MCF 10A (cell line): ENCODE results near the gene FER. TPM values are rescaled to one million over a fixed set of nuclear protein-coding genes. Genes with fewer than 3 reads are reported as not detected.

Experiments used
- BruUV-seq: library from RNA; stranded (reverse); fragments of 400-500 nt; replicated peaks from 2 replicates; lab custom pipeline; 2021; lab: Mats Ljungman, UMichigan
- CTCF ChIA-PET: fragments of 300-600 bp; sonication (Branson Sonifier 250); formaldehyde crosslinking; extraction: SDS; loops from one replicate; lab custom pipeline; 2021; ENCODE audit warnings: antibody characterized with exemption, inconsistent platforms; lab: Yijun Ruan, JAX
- POLR2A ChIA-PET: fragments of 300-600, 350-650 bp; sonication (Branson Sonifier 250); formaldehyde crosslinking; extraction: SDS; loops from one replicate; lab custom pipeline; 2020; ENCODE audit warnings: antibody characterized with exemption, inconsistent platforms; lab: Yijun Ruan, JAX
- DNase-seq: peaks from one replicate; pipeline ENCODE4 v3.0.0-alpha.2; 2018; ENCODE audit not compliant: unreplicated experiment
- H3K27ac Mint-ChIP-seq: one replicate; pipeline ENCODE4 v1.8.0; 2022; ENCODE audit warnings: mild to moderate bottlenecking, low read depth, mixed read lengths; ENCODE audit not compliant: unreplicated experiment
- H3K27me3 Mint-ChIP-seq: one replicate; pipeline ENCODE4 v1.8.0; 2022; ENCODE audit warnings: mixed read lengths; ENCODE audit not compliant: insufficient read depth, unreplicated experiment
- H3K36me3 Mint-ChIP-seq: one replicate; pipeline ENCODE4 v1.8.0; 2022; ENCODE audit warnings: mild to moderate bottlenecking, moderate library complexity, mixed read lengths; ENCODE audit not compliant: insufficient read depth, unreplicated experiment
- H3K4me1 Mint-ChIP-seq: one replicate; pipeline ENCODE4 v1.8.0; 2022; ENCODE audit warnings: mixed read lengths; ENCODE audit not compliant: insufficient read depth, unreplicated experiment
- H3K4me3 Mint-ChIP-seq: one replicate; pipeline ENCODE4 v1.8.0; 2022; ENCODE audit warnings: mild to moderate bottlenecking, moderate library complexity, mixed read lengths; ENCODE audit not compliant: unreplicated experiment
- H3K9me3 Mint-ChIP-seq: one replicate; pipeline ENCODE4 v1.8.0; 2022; ENCODE audit warnings: mixed read lengths; ENCODE audit not compliant: unreplicated experiment
- CTCF ChIP-seq: fragments of 200-600 bp; IDR thresholded peaks from one replicate; pipeline ENCODE4 v1.8.0; 2022; ENCODE audit warnings: antibody characterized with exemption, mild to moderate bottlenecking; ENCODE audit not compliant: unreplicated experiment
- intact Hi-C: fragments of 100-400 bp; cut with micrococcal nuclease; formaldehyde crosslinking; loops from 2 replicates; pipeline ENCODE4 v1.14.1; 2022
- total RNA-seq: library from RNA; stranded (reverse); gene quantifications from 2 replicates; pipeline ENCODE4 v1.2.3, GENCODE V29; 2022

FER gene
- total RNA-seq, 1 experiment from 2014 or later = 71.1 TPM

- Mint-ChIP-seq H3K4me1 (peaks cover 7% of the 10 kb centered on the region), H3K36me3 (peaks cover 18% of the 10 kb centered on the region), H3K27me3 (no peaks in the 10 kb centered on the region), H3K27ac (no peak overlapping the region), H3K4me3 (no peak overlapping the region), H3K9me3 (peaks cover 32% of the 10 kb centered on the region)
- ChIA-PET POLR2A (no interaction called here), CTCF (no interaction called here)
- no peak for TF ChIP-seq CTCF
- BruUV-seq = no TSS peak
- intact Hi-C loops = no loop called here
- no peak for DNase-seq
Observed at GRCh38 chr5:108810717-108811116, 63.0 kb downstream of the FER start.

GRCh38 chr5:108813673-108814072, 66.0 kb downstream of the FER start:
- H3K27ac Mint-ChIP-seq = no peak overlapping the region
- POLR2A ChIA-PET = interaction anchor here (0.5 to 0.6 kb wide), 2 partner anchors 10 to 29 kb away, joined by 3 read pairs; no protein-coding TSS in a partner anchor
- CTCF ChIA-PET = no interaction called here
- peaks cover 15% of the 10 kb centered on the region for H3K4me1 Mint-ChIP-seq
- H3K4me3 Mint-ChIP-seq = no peak overlapping the region
- peaks cover 9% of the 10 kb centered on the region for H3K36me3 Mint-ChIP-seq
- peaks cover 16% of the 10 kb centered on the region for H3K9me3 Mint-ChIP-seq
- H3K27me3 Mint-ChIP-seq = no peaks in the 10 kb centered on the region
- DNase-seq = no peak
- no TSS peak for BruUV-seq
- intact Hi-C loops = no loop called here
- no peak for TF ChIP-seq CTCF

DNA sequence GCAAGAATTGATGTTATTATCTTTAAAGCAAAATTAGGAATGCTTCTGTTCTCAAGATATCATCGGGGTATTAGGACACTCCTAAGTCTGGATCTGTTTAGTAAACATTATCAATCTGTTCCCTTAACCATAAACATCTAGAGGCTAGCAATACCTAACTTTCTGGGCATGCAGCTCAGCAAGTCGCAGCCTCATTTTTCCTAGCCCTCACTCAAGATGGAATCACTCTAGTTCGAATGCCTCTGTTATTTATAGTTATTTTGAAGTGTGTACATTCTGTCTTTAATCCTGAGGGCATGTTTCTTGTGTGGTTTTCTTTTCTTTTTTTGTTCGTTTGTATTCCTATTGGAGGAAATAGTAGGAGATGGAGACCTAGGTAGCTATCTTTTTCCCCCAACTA, 66.9 kb downstream of the FER start:
- BruUV-seq = no TSS peak
- Mint-ChIP-seq H3K36me3 (peaks cover 8% of the 10 kb centered on the region), H3K27ac (no peak overlapping the region), H3K9me3 (peaks cover 20% of the 10 kb centered on the region), H3K4me3 (no peak overlapping the region), H3K4me1 (peaks cover 15% of the 10 kb centered on the region), H3K27me3 (no peaks in the 10 kb centered on the region)
- CTCF ChIA-PET = no interaction called here
- POLR2A ChIA-PET = no interaction called here
- no peak for DNase-seq
- TF ChIP-seq CTCF = no peak
- intact Hi-C loops = no loop called here

GRCh38 chr5:108818613-108819272, 71.0 kb downstream of the FER start:
- Mint-ChIP-seq H3K27ac (peak overlapping the region; percentile 83), H3K4me1 (peaks cover 8% of the 10 kb centered on the region), H3K36me3 (peaks cover 5% of the 10 kb centered on the region), H3K9me3 (peaks cover 9% of the 10 kb centered on the region), H3K27me3 (no peaks in the 10 kb centered on the region), H3K4me3 (no peak overlapping the region)
- intact Hi-C loops = no loop called here
- TF ChIP-seq CTCF = no peak
- no TSS peak for BruUV-seq
- DNase-seq = peak; percentile 43
- ChIA-PET POLR2A (interaction anchor here (0.5 to 3.0 kb wide), 10 partner anchors 10 to 545 kb away, joined by 3 to 12 read pairs (median 4); partner anchors contain the start of gene FER), CTCF (interaction anchor here (0.6 to 0.7 kb wide), 2 partner anchors 54 to 138 kb away, joined by 3 read pairs; no protein-coding TSS in a partner anchor)
